GM18508 (cell line): Measurements from ENCODE around the gene FXYD6.

ENCODE experiments used
- ATAC-seq: cut with Tn5 transposase; IDR thresholded peaks from one replicate; pipeline ENCODE4 v1.9.1; 2021; ENCODE audit warnings: moderate number of reproducible peaks; ENCODE audit not compliant: insufficient read depth, unreplicated experiment

The FXYD6 gene

GRCh38 chr11:117910941-117911655, 34.6 kb upstream of the FXYD6 start:
- ATAC-seq: no peak

GRCh38 chr11:117910525-117910924, 34.1 kb upstream of the FXYD6 start:
- no peak for ATAC-seq

- ATAC-seq: no peak
Measured at GRCh38 chr11:117909611-117910382, 33.3 kb upstream of the FXYD6 start.

GRCh38 chr11:117908959-117909610, 32.6 kb upstream of the FXYD6 start:
- no peak for ATAC-seq

- no peak for ATAC-seq
Measured at GRCh38 chr11:117908109-117908895, 31.8 kb upstream of the FXYD6 start.

- ATAC-seq: no peak
Measured at GRCh38 chr11:117907276-117908108, 31.0 kb upstream of the FXYD6 start.

- ATAC-seq: no peak
Measured at GRCh38 chr11:117906710-117907109, 30.3 kb upstream of the FXYD6 start.

GRCh38 chr11:117906126-117906525, 29.7 kb upstream of the FXYD6 start:
- no peak for ATAC-seq

GRCh38 chr11:117905524-117905923, 29.1 kb upstream of the FXYD6 start:
- ATAC-seq: no peak

GRCh38 chr11:117903505-117904382, 27.3 kb upstream of the FXYD6 start:
- ATAC-seq: no peak

- no peak for ATAC-seq
Measured at GRCh38 chr11:117902001-117902845, 25.8 kb upstream of the FXYD6 start.

GRCh38 chr11:117901601-117902000, 25.1 kb upstream of the FXYD6 start:
- ATAC-seq: no peak

GRCh38 chr11:117900720-117901440, 24.4 kb upstream of the FXYD6 start:
- no peak for ATAC-seq

- ATAC-seq: no peak
Measured at GRCh38 chr11:117900121-117900648, 23.7 kb upstream of the FXYD6 start.

GRCh38 chr11:117898059-117898458, 21.6 kb upstream of the FXYD6 start:
- no peak for ATAC-seq

GRCh38 chr11:117892651-117893050, 16.2 kb upstream of the FXYD6 start:
- ATAC-seq: no peak

GRCh38 chr11:117891362-117891761, 14.9 kb upstream of the FXYD6 start:
- no peak for ATAC-seq
